Suprapubic skin (tissue), 4 donors: ENCODE results near the gene GPR45. TPM values are rescaled to one million over a fixed set of nuclear protein-coding genes. Genes with fewer than 3 reads are reported as not detected.

Experiments used
- DNase-seq, 2 donors: peaks; one replicate each; pipeline ENCODE4 v3.0.0-alpha.2; 2019; ENCODE audit warnings: low spot score in 2 of 2
- H3K27ac ChIP-seq: fragments of 200-600 bp; sonication (generic); one replicate; pipeline ENCODE4 v1.5.1; 2019
- H3K27me3 ChIP-seq: fragments of 200-600 bp; sonication (generic); one replicate; pipeline ENCODE4 v1.5.1; 2019
- H3K36me3 ChIP-seq: fragments of 200-600 bp; sonication (generic); one replicate; pipeline ENCODE4 v1.5.1; 2019
- H3K4me1 ChIP-seq: fragments of 200-600 bp; sonication (generic); one replicate; pipeline ENCODE4 v1.5.1; 2019
- H3K4me3 ChIP-seq: fragments of 200-600 bp; sonication (generic); one replicate; pipeline ENCODE4 v1.5.1; 2019; ENCODE audit warnings: mild to moderate bottlenecking
- H3K9me3 ChIP-seq: fragments of 200-600 bp; sonication (generic); one replicate; pipeline ENCODE4 v1.5.1; 2019
- CTCF ChIP-seq, 2 donors: fragments of 200-600 bp in 1 of 2; fragments of 450-650 bp in 1 of 2; sonication (generic) in 1 of 2; IDR thresholded peaks; one replicate each; pipeline ENCODE4 v1.5.1; 2016 to 2019; ENCODE audit warnings: antibody characterized with exemption in 2 of 2, mild to moderate bottlenecking in 1 of 2, moderate library complexity in 1 of 2
- EP300 ChIP-seq: sonication (generic); formaldehyde crosslinking; IDR thresholded peaks from one replicate; pipeline ENCODE4 v1.6.1; 2017; ENCODE audit warnings: antibody characterized with exemption
- POLR2A ChIP-seq, 2 donors: fragments of 450-650 bp; IDR thresholded peaks; one replicate each; pipeline ENCODE4 v1.6.1; 2017; ENCODE audit warnings: antibody characterized with exemption in 2 of 2, mild to moderate bottlenecking in 2 of 2, moderate library complexity in 2 of 2
- POLR2AphosphoS5 ChIP-seq, 3 donors: sonication (generic); formaldehyde crosslinking; IDR thresholded peaks; one replicate each; pipeline ENCODE4 v1.6.1; 2017; ENCODE audit warnings: antibody characterized with exemption in 3 of 3
- WGBS: methylation state at CpG from one replicate; pipeline ENCODE4 v1.1.5; 2018; 5-methylcytosine and 5-hydroxymethylcytosine counted together
- total RNA-seq, 4 donors: library from RNA; depleted of rRNA; stranded (reverse); fragments of >200 nt; gene quantifications; one replicate each; pipeline ENCODE4 v1.1.0, GENCODE V29; 2016

The GPR45 gene
- total RNA-seq, 4 donors from 2014 or later = not detected

GRCh38 chr2:105224444-105224843 is 17.1 kb upstream of the GPR45 start:
- Histone ChIP-seq H3K4me1 (no peaks in the 10 kb centered on the region), H3K36me3 (no peaks in the 10 kb centered on the region), H3K27me3 (peaks cover 3% of the 10 kb centered on the region), H3K27ac (no peak overlapping the region), H3K9me3 (no peaks in the 10 kb centered on the region), H3K4me3 (no peak overlapping the region)
- TF ChIP-seq POLR2A (IDR thresholded peaks at IDR 0.05) (no peak), POLR2AphosphoS5 (IDR thresholded peaks at IDR 0.05) (no peak), CTCF (IDR thresholded peaks at IDR 0.05) (no peak), EP300 (no peak)
- no peak for DNase-seq
- 77% methylated on average over 9 of the region's 9 CpGs for WGBS

- Histone ChIP-seq H3K9me3 (no peaks in the 10 kb centered on the region), H3K4me1 (no peaks in the 10 kb centered on the region), H3K27ac (no peak overlapping the region), H3K36me3 (no peaks in the 10 kb centered on the region), H3K4me3 (no peak overlapping the region), H3K27me3 (no peaks in the 10 kb centered on the region)
- no peak for DNase-seq
- WGBS = 59% methylated on average over 3 of the region's 3 CpGs
- TF ChIP-seq POLR2A (IDR thresholded peaks at IDR 0.05) = no peak
- no peak for TF ChIP-seq CTCF (IDR thresholded peaks at IDR 0.05)
- TF ChIP-seq EP300 = no peak
- no peak for TF ChIP-seq POLR2AphosphoS5 (IDR thresholded peaks at IDR 0.05)
Observed at GRCh38 chr2:105231232-105231619, 10.3 kb upstream of the GPR45 start.

GRCh38 chr2:105235388-105236059 is 6.0 kb upstream of the GPR45 start:
- no peak for DNase-seq
- Histone ChIP-seq H3K36me3 (no peaks in the 10 kb centered on the region), H3K27me3 (peaks cover 4% of the 10 kb centered on the region), H3K4me1 (no peaks in the 10 kb centered on the region), H3K4me3 (no peak overlapping the region), H3K9me3 (no peaks in the 10 kb centered on the region), H3K27ac (no peak overlapping the region)
- TF ChIP-seq CTCF (IDR thresholded peaks at IDR 0.05) = peak in 1 of 2 donors; percentile 57
- no peak for TF ChIP-seq EP300
- WGBS = 18% methylated on average over 12 of the region's 12 CpGs

- Histone ChIP-seq H3K27me3 (peaks cover 4% of the 10 kb centered on the region), H3K4me1 (no peaks in the 10 kb centered on the region), H3K36me3 (no peaks in the 10 kb centered on the region), H3K27ac (no peak overlapping the region), H3K9me3 (no peaks in the 10 kb centered on the region), H3K4me3 (no peak overlapping the region)
- TF ChIP-seq EP300 = no peak
- 39% methylated on average over 5 of the region's 5 CpGs for WGBS
- DNase-seq = no peak
Observed at GRCh38 chr2:105236060-105236424, 5.5 kb upstream of the GPR45 start.

GRCh38 chr2:105237045-105237765 is 4.3 kb upstream of the GPR45 start:
- no peak for TF ChIP-seq CTCF (IDR thresholded peaks at IDR 0.05)
- TF ChIP-seq POLR2AphosphoS5 (IDR thresholded peaks at IDR 0.05) = no peak
- no peak for TF ChIP-seq POLR2A (IDR thresholded peaks at IDR 0.05)
- TF ChIP-seq EP300 = no peak
- no peak for DNase-seq
- H3K4me3 ChIP-seq = no peak overlapping the region
- peaks cover 4% of the 10 kb centered on the region for H3K27me3 ChIP-seq
- no peaks in the 10 kb centered on the region for H3K9me3 ChIP-seq
- H3K4me1 ChIP-seq = no peaks in the 10 kb centered on the region
- H3K36me3 ChIP-seq = no peaks in the 10 kb centered on the region
- no peak overlapping the region for H3K27ac ChIP-seq
- WGBS = 84% methylated on average over 40 of the region's 41 CpGs
